ENCODE data around the gene CTTNBP2.

Gene CTTNBP2

DNA sequence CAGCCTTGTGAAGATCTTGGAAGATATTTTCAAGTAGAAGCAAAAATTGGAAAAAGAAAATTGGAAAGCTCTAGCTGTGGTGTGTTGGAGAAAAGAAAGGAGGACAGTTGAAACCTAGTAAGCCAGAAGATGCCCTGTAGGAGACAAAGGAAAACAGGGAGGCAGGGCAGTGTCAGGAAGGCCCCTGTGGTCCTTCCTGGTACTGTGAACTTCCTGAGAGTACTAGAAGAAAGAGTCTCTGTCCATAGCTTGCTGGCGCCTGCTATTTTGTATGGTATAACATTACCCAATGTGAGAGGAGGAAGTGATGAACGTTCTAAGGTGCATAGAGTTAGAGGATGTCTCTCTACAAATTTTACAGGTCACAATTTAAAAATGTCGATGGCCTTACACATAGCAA is 183.1 kb downstream of the CTTNBP2 start (continued):
- TF ChIP-seq, protein P1, sequence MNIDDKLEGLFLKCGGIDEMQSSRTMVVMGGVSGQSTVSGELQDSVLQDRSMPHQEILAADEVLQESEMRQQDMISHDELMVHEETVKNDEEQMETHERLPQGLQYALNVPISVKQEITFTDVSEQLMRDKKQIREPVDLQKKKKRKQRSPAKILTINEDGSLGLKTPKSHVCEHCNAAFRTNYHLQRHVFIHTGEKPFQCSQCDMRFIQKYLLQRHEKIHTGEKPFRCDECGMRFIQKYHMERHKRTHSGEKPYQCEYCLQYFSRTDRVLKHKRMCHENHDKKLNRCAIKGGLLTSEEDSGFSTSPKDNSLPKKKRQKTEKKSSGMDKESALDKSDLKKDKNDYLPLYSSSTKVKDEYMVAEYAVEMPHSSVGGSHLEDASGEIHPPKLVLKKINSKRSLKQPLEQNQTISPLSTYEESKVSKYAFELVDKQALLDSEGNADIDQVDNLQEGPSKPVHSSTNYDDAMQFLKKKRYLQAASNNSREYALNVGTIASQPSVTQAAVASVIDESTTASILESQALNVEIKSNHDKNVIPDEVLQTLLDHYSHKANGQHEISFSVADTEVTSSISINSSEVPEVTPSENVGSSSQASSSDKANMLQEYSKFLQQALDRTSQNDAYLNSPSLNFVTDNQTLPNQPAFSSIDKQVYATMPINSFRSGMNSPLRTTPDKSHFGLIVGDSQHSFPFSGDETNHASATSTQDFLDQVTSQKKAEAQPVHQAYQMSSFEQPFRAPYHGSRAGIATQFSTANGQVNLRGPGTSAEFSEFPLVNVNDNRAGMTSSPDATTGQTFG (tag by site-specific recombination; IDR thresholded peaks at IDR 0.05; ENCODE audit: borderline replicate concordance) = no peak

DNA sequence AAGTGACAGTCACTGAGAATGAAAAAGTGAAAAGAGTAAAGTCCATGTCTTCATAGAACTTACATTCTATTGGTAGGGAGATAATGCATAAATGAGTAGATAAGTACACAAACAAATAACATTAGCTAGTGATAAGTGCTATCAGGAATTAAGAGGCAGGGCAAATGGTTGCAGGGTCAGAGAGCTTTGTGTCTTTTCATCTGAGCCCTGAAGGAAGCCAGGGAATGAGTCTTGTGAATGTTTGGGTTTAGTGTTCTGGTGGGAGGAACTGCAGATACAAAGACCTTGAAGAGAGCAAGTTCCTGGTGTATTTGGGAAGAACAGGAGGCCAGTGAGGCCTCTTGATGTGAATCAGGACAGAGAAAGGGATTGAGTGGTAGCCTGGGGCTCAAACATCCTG is 183.8 kb downstream of the CTTNBP2 start:
- Histone ChIP-seq H3K9me3 (ENCODE audit: control insufficient read depth, insufficient read depth, low read depth, low read length) (no peaks in the 10 kb centered on the region), H3K4me1 (ENCODE audit: control insufficient read depth, insufficient read depth, low read length) (no peaks in the 10 kb centered on the region), H3K4me3 (ENCODE audit: low read depth, low read length) (no peak overlapping the region), H3K27ac (ENCODE audit: extremely low read depth, low read depth, low read length) (no peak overlapping the region), H3K36me3 (ENCODE audit: control insufficient read depth in 2 of 2, insufficient read depth in 1 of 2, low read length in 2 of 2) (no peaks in the 10 kb centered on the region)
- TF ChIP-seq ZNF132 (tag by site-specific recombination; IDR thresholded peaks at IDR 0.05; ENCODE audit: borderline replicate concordance) = no peak
- TF ChIP-seq, protein P2, sequence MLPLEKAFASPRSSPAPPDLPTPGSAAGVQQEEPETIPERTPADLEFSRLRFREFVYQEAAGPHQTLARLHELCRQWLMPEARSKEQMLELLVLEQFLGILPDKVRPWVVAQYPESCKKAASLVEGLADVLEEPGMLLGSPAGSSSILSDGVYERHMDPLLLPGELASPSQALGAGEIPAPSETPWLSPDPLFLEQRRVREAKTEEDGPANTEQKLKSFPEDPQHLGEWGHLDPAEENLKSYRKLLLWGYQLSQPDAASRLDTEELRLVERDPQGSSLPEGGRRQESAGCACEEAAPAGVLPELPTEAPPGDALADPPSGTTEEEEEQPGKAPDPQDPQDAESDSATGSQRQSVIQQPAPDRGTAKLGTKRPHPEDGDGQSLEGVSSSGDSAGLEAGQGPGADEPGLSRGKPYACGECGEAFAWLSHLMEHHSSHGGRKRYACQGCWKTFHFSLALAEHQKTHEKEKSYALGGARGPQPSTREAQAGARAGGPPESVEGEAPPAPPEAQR (tag by site-specific recombination; IDR thresholded peaks at IDR 0.05) = no peak
- no peak for TF ChIP-seq ZNF621 (tag by site-specific recombination; IDR thresholded peaks at IDR 0.05)
- TF ChIP-seq ZNF239 (tag by site-specific recombination; IDR thresholded peaks at IDR 0.05) = no peak
- no peak for TF ChIP-seq ZFP37 (tag by site-specific recombination; IDR thresholded peaks at IDR 0.05)
- TF ChIP-seq ZSCAN16 (tag by site-specific recombination; IDR thresholded peaks at IDR 0.05) = no peak
- TF ChIP-seq, protein P3, sequence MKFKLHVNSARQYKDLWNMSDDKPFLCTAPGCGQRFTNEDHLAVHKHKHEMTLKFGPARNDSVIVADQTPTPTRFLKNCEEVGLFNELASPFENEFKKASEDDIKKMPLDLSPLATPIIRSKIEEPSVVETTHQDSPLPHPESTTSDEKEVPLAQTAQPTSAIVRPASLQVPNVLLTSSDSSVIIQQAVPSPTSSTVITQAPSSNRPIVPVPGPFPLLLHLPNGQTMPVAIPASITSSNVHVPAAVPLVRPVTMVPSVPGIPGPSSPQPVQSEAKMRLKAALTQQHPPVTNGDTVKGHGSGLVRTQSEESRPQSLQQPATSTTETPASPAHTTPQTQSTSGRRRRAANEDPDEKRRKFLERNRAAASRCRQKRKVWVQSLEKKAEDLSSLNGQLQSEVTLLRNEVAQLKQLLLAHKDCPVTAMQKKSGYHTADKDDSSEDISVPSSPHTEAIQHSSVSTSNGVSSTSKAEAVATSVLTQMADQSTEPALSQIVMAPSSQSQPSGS (tag by site-specific recombination; IDR thresholded peaks at IDR 0.05; ENCODE audit: low read depth) = no peak
- TF ChIP-seq ZNF16 (tag by site-specific recombination; IDR thresholded peaks at IDR 0.05; ENCODE audit: low read depth) = no peak
- no peak for TF ChIP-seq OSR2 (tag by site-specific recombination; IDR thresholded peaks at IDR 0.05)
- TF ChIP-seq, protein P4, sequence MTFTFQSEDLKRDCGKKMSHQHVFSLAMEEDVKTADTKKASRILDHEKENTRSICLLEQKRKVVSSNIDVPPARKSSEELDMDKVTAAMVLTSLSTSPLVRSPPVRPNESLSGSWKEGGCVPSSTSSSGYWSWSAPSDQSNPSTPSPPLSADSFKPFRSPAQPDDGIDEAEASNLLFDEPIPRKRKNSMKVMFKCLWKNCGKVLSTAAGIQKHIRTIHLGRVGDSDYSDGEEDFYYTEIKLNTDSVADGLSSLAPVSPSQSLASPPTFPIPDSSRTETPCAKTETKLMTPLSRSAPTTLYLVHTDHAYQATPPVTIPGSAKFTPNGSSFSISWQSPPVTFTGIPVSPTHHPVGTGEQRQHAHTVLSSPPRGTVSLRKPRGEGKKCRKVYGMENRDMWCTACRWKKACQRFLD (tag by site-specific recombination; IDR thresholded peaks at IDR 0.05) = no peak
- TF ChIP-seq, protein P5, sequence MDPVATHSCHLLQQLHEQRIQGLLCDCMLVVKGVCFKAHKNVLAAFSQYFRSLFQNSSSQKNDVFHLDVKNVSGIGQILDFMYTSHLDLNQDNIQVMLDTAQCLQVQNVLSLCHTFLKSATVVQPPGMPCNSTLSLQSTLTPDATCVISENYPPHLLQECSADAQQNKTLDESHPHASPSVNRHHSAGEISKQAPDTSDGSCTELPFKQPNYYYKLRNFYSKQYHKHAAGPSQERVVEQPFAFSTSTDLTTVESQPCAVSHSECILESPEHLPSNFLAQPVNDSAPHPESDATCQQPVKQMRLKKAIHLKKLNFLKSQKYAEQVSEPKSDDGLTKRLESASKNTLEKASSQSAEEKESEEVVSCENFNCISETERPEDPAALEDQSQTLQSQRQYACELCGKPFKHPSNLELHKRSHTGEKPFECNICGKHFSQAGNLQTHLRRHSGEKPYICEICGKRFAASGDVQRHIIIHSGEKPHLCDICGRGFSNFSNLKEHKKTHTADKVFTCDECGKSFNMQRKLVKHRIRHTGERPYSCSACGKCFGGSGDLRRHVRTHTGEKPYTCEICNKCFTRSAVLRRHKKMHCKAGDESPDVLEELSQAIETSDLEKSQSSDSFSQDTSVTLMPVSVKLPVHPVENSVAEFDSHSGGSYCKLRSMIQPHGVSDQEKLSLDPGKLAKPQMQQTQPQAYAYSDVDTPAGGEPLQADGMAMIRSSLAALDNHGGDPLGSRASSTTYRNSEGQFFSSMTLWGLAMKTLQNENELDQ (tag by site-specific recombination; IDR thresholded peaks at IDR 0.05; ENCODE audit: low read depth) = no peak
- TF ChIP-seq, protein P6, sequence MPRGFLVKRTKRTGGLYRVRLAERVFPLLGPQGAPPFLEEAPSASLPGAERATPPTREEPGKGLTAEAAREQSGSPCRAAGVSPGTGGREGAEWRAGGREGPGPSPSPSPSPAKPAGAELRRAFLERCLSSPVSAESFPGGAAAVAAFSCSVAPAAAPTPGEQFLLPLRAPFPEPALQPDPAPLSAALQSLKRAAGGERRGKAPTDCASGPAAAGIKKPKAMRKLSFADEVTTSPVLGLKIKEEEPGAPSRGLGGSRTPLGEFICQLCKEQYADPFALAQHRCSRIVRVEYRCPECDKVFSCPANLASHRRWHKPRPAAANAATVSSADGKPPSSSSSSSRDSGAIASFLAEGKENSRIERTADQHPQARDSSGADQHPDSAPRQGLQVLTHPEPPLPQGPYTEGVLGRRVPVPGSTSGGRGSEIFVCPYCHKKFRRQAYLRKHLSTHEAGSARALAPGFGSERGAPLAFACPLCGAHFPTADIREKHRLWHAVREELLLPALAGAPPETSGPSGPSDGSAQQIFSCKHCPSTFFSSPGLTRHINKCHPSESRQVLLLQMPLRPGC (tag by site-specific recombination; IDR thresholded peaks at IDR 0.05) = no peak
- TF ChIP-seq ZNF623 (tag by site-specific recombination; IDR thresholded peaks at IDR 0.05) = no peak
- TF ChIP-seq HOXA7 (CRISPR knock-in tag; IDR thresholded peaks at IDR 0.05; ENCODE audit: borderline replicate concordance) = no peak
- no peak for TF ChIP-seq MEIS1 (CRISPR knock-in tag; IDR thresholded peaks at IDR 0.05; ENCODE audit: borderline replicate concordance)
- ChIA-PET CTCF (no interaction called here), POLR2A (no interaction called here)
